Gastroesophageal sphincter (tissue), 3 donors: ENCODE measurements around the gene LGALS7.

ENCODE experiments used
- EP300 ChIP-seq: sonication (generic); formaldehyde crosslinking; IDR thresholded peaks from one replicate; pipeline ENCODE4 v1.6.1; 2017; ENCODE audit warnings: antibody characterized with exemption, mild to moderate bottlenecking
- TF ChIP-seq, protein P1 (sequence below), 4 experiments: fragments of 200-600 bp in 2 of 4; fragments of 450-650 bp in 2 of 4; sonication (generic) in 1 of 4; IDR thresholded peaks; one replicate each; pipeline ENCODE4 v1.5.1; 2017 to 2019; ENCODE audit warnings: antibody characterized with exemption in 4 of 4, mild to moderate bottlenecking in 2 of 4, moderate library complexity in 2 of 4

- TF ChIP-seq EP300 = no peak
- TF ChIP-seq, protein P1, sequence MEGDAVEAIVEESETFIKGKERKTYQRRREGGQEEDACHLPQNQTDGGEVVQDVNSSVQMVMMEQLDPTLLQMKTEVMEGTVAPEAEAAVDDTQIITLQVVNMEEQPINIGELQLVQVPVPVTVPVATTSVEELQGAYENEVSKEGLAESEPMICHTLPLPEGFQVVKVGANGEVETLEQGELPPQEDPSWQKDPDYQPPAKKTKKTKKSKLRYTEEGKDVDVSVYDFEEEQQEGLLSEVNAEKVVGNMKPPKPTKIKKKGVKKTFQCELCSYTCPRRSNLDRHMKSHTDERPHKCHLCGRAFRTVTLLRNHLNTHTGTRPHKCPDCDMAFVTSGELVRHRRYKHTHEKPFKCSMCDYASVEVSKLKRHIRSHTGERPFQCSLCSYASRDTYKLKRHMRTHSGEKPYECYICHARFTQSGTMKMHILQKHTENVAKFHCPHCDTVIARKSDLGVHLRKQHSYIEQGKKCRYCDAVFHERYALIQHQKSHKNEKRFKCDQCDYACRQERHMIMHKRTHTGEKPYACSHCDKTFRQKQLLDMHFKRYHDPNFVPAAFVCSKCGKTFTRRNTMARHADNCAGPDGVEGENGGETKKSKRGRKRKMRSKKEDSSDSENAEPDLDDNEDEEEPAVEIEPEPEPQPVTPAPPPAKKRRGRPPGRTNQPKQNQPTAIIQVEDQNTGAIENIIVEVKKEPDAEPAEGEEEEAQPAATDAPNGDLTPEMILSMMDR (IDR thresholded peaks at IDR 0.05) = no peak
These were observed 28.2 kb upstream of the LGALS7 start for GRCh38 chr19:38801359-38802095.
